Measurements from ENCODE around the gene PURA. TPM values are rescaled to one million over a fixed set of nuclear protein-coding genes. Genes with fewer than 3 reads are reported as not detected.

PURA gene
- total and polyA plus RNA-seq, 4 donors: 2.8 to 14.7 (median 5.6) TPM

GRCh38 chr5:140093866-140094265 is 20.0 kb upstream of the PURA start:
- Histone ChIP-seq H3K4me3 (ENCODE audit: low read depth in 1 of 3, low read length in 3 of 3) (no peak overlapping the region), H3K36me3 (ENCODE audit: control insufficient read depth in 4 of 4, insufficient read depth in 3 of 4, low read depth in 1 of 4, low read length in 3 of 4) (no peaks in the 10 kb centered on the region), H3K27ac (ENCODE audit: low read depth in 1 of 2, low read length in 2 of 2) (no peak overlapping the region), H3K9me3 (ENCODE audit: control insufficient read depth in 4 of 4, low read length in 3 of 4) (peaks cover 0 to 9% (median 2%) of the 10 kb centered on the region in 4 donors), H3K9ac (ENCODE audit: low read depth in 1 of 2, low read length in 2 of 2) (no peak overlapping the region), H3K4me1 (ENCODE audit: control insufficient read depth in 4 of 4, insufficient read depth in 4 of 4, low read length in 3 of 4) (peaks cover 0 to 1% (median 0%) of the 10 kb centered on the region in 4 donors), H3K27me3 (ENCODE audit: control insufficient read depth in 4 of 4, insufficient read depth in 4 of 4, low read length in 3 of 4) (no peaks in the 10 kb centered on the region)
- 82% methylated on average over 1 of the region's 1 CpG for WGBS
- no peak for DNase-seq (ENCODE audit: low spot score)
- TF ChIP-seq EGR1 (IDR thresholded peaks at IDR 0.05; ENCODE audit: low read depth in 2 of 2) (no peak), GABPA (IDR thresholded peaks at IDR 0.05 in 1 of 2, conservative IDR thresholded peaks at IDR 0.05 in 1 of 2) (no peak), MAX (IDR thresholded peaks at IDR 0.05) (no peak), HNF4G (IDR thresholded peaks at IDR 0.05) (no peak), SP1 (IDR thresholded peaks at IDR 0.05) (no peak), RXRA (IDR thresholded peaks at IDR 0.05) (no peak), CTCF (IDR thresholded peaks at IDR 0.05; ENCODE audit: low read depth, low read length, missing input control) (no peak), ZBTB33 (IDR thresholded peaks at IDR 0.05) (no peak), HNF4A (conservative IDR thresholded peaks at IDR 0.05) (no peak), NR2F2 (IDR thresholded peaks at IDR 0.05) (no peak), ATF3 (IDR thresholded peaks at IDR 0.05) (no peak), RAD21 (IDR thresholded peaks at IDR 0.05) (no peak), FOXA1 (IDR thresholded peaks at IDR 0.05) (no peak)

- Histone ChIP-seq H3K9me3 (ENCODE audit: control insufficient read depth in 4 of 4, low read length in 3 of 4) (peaks cover 0 to 9% (median 2%) of the 10 kb centered on the region in 4 donors), H3K27ac (ENCODE audit: low read depth in 1 of 2, low read length in 2 of 2) (no peak overlapping the region), H3K27me3 (ENCODE audit: control insufficient read depth in 4 of 4, insufficient read depth in 4 of 4, low read length in 3 of 4) (no peaks in the 10 kb centered on the region), H3K4me1 (ENCODE audit: control insufficient read depth in 4 of 4, insufficient read depth in 4 of 4, low read length in 3 of 4) (peaks cover 0 to 1% (median 0%) of the 10 kb centered on the region in 4 donors), H3K36me3 (ENCODE audit: control insufficient read depth in 4 of 4, insufficient read depth in 3 of 4, low read depth in 1 of 4, low read length in 3 of 4) (no peaks in the 10 kb centered on the region), H3K9ac (ENCODE audit: low read depth in 1 of 2, low read length in 2 of 2) (no peak overlapping the region), H3K4me3 (ENCODE audit: low read depth in 1 of 3, low read length in 3 of 3) (no peak overlapping the region)
- no peak for TF ChIP-seq REST (IDR thresholded peaks at IDR 0.05)
- TF ChIP-seq YY1 (IDR thresholded peaks at IDR 0.05): no peak
- TF ChIP-seq JUND (IDR thresholded peaks at IDR 0.05): no peak
- TF ChIP-seq HNF4G (IDR thresholded peaks at IDR 0.05): no peak
- TF ChIP-seq RAD21 (IDR thresholded peaks at IDR 0.05): no peak
- no peak for TF ChIP-seq HNF4A (conservative IDR thresholded peaks at IDR 0.05)
- no peak for TF ChIP-seq FOXA1 (IDR thresholded peaks at IDR 0.05)
- no peak for TF ChIP-seq CTCF (IDR thresholded peaks at IDR 0.05; ENCODE audit: low read depth, low read length, missing input control)
- TF ChIP-seq FOXA2 (IDR thresholded peaks at IDR 0.05): no peak
- TF ChIP-seq MAX (IDR thresholded peaks at IDR 0.05): no peak
- no peak for TF ChIP-seq RXRA (IDR thresholded peaks at IDR 0.05)
- TF ChIP-seq ZBTB33 (IDR thresholded peaks at IDR 0.05): no peak
- DNase-seq (ENCODE audit: low spot score): no peak
These were observed 19.0 kb upstream of the PURA start for GRCh38 chr5:140094889-140095288.

Measured in liver (tissue), 9 donors.